Left ventricle myocardium inferior (tissue), 1 donor: Measurements from ENCODE around the gene PAF1. TPM values are rescaled to one million over a fixed set of nuclear protein-coding genes. Genes with fewer than 3 reads are reported as not detected.
A peak's percentile ranks its signal among the peaks of the same experiment; 100 is the strongest.

Source experiments
- DNase-seq: peaks from one replicate; pipeline ENCODE4 v3.0.0-alpha.2; 2020
- H3K27ac ChIP-seq: fragments of 200-600 bp; replicated peaks from 2 replicates; pipeline ENCODE4 v1.8.0; 2021
- H3K27me3 ChIP-seq: fragments of 200-600 bp; 2 replicates; pipeline ENCODE4 v1.8.0; 2021; ENCODE audit warnings: low read depth
- H3K36me3 ChIP-seq: fragments of 200-600 bp; 2 replicates; pipeline ENCODE4 v1.8.0; 2021
- H3K4me1 ChIP-seq: fragments of 200-600 bp; 2 replicates; pipeline ENCODE4 v1.8.0; 2021
- H3K4me3 ChIP-seq: fragments of 200-600 bp; 2 replicates; pipeline ENCODE4 v1.8.0; 2021; ENCODE audit warnings: mild to moderate bottlenecking, moderate library complexity
- H3K9me3 ChIP-seq: fragments of 200-600 bp; replicated peaks from 2 replicates; pipeline ENCODE4 v1.8.0; 2021
- intact Hi-C: fragments of 100-400 bp; cut with micrococcal nuclease; formaldehyde crosslinking; loops from one replicate; pipeline ENCODE4 v1.11.0; 2022
- total RNA-seq: library from RNA; stranded (reverse); fragmentation: NEBNext Ultra II Directional; extraction: Animal tissue kit (Norgen Biotek cat#: 25700); gene quantifications from one replicate; pipeline ENCODE4 v1.2.1, GENCODE V29; 2021
- TF ChIP-seq, protein P1 (sequence below): fragments of 200-600 bp; IDR thresholded peaks from 2 replicates; pipeline ENCODE4 v1.8.0; 2021; ENCODE audit warnings: antibody characterized with exemption, mild to moderate bottlenecking, borderline replicate concordance
- donor health status: DM: no; HTN: yes; CAD: no; lungs with severe emphysema.

Gene PAF1
- total RNA-seq, 1 donor from 2014 or later = 33.2 TPM

DNA sequence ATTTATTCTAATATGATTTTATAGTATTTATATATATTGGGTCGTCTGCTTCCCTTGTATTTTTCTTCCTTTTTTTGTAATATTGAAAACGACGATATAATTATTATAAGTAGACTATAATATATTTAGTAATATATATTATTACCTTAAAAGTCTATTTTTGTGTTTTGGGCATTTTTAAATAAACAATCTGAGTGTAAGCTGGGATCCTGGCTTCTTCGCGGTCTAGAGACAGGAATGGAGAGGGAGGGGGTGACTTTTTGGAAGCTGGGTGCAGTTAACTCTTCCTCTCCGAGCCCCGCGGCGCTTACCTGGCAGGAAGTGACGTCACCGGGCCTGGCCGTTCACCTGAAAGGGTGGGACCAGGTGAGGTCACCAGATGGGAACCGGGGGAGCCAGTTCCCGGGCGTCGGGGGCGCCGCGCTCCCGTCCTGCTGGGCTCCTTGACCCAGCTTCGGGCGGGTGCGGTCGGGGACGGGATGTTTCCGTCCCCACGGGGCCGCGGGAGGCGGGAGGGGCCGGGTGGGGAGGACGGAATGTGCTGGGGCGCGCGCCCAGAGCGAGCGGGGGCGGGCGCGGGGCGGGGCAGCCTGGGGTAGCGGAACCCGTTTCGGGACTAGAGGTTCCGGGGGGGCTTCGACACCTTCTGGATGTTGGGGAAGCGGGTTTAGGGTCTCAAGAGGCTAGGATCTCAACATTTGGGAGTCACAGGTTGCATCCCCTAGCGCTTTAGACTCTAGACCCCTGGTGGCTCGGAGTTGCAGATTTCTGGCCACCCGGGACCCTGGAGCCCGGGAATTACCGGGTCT, 18.5 kb upstream of the PAF1 start:
- DNase-seq = peak; percentile 95
- Histone ChIP-seq H3K9me3 (no peaks in the 10 kb centered on the region), H3K36me3 (peaks cover 16% of the 10 kb centered on the region), H3K4me1 (peaks cover 87% of the 10 kb centered on the region), H3K27me3 (no peaks in the 10 kb centered on the region), H3K27ac (peak overlapping the region; percentile 99), H3K4me3 (peak overlapping the region; percentile 87)
- intact Hi-C loops = no loop called here
- TF ChIP-seq, protein P1, sequence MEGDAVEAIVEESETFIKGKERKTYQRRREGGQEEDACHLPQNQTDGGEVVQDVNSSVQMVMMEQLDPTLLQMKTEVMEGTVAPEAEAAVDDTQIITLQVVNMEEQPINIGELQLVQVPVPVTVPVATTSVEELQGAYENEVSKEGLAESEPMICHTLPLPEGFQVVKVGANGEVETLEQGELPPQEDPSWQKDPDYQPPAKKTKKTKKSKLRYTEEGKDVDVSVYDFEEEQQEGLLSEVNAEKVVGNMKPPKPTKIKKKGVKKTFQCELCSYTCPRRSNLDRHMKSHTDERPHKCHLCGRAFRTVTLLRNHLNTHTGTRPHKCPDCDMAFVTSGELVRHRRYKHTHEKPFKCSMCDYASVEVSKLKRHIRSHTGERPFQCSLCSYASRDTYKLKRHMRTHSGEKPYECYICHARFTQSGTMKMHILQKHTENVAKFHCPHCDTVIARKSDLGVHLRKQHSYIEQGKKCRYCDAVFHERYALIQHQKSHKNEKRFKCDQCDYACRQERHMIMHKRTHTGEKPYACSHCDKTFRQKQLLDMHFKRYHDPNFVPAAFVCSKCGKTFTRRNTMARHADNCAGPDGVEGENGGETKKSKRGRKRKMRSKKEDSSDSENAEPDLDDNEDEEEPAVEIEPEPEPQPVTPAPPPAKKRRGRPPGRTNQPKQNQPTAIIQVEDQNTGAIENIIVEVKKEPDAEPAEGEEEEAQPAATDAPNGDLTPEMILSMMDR = no peak

DNA sequence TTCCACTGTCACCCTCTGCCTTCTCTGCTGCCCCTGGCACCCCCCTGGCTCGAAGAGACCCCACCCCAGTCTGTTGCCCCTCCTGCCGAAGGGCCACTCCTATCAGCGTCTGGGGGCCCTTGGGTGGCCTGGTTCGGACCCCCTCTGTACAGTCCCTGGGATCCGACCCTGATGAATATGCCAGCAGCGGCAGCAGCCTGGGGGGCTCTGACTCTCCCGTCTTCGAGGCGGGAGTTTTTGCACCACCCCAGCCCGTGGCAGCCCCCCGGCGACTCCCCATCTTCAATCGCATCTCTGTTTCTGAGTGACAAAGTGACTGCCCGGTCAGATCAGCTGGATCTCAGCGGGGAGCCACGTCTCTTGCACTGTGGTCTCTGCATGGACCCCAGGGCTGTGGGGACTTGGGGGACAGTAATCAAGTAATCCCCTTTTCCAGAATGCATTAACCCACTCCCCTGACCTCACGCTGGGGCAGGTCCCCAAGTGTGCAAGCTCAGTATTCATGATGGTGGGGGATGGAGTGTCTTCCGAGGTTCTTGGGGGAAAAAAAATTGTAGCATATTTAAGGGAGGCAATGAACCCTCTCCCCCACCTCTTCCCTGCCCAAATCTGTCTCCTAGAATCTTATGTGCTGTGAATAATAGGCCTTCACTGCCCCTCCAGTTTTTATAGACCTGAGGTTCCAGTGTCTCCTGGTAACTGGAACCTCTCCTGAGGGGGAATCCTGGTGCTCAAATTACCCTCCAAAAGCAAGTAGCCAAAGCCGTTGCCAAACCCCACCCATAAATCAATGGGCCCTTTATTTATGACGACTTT, 17.7 kb upstream of the PAF1 start:
- Histone ChIP-seq H3K36me3 (peaks cover 16% of the 10 kb centered on the region), H3K9me3 (no peaks in the 10 kb centered on the region), H3K27ac (peak overlapping the region; percentile 99), H3K4me1 (peaks cover 85% of the 10 kb centered on the region), H3K4me3 (peak overlapping the region; percentile 87), H3K27me3 (no peaks in the 10 kb centered on the region)
- intact Hi-C loops = no loop called here
- TF ChIP-seq, protein P1 = no peak
- no peak for DNase-seq

- H3K4me3 ChIP-seq = peak overlapping the region; percentile 87
- H3K9me3 ChIP-seq = no peaks in the 10 kb centered on the region
- DNase-seq = peak; percentile 56
- H3K27ac ChIP-seq = peak overlapping the region; percentile 99
- peaks cover 16% of the 10 kb centered on the region for H3K36me3 ChIP-seq
- TF ChIP-seq, protein P1 = no peak
- intact Hi-C loops = no loop called here
- no peaks in the 10 kb centered on the region for H3K27me3 ChIP-seq
- H3K4me1 ChIP-seq = peaks cover 85% of the 10 kb centered on the region
These were observed 16.9 kb upstream of the PAF1 start for GRCh38 chr19:39407660-39408391.

- no peak for DNase-seq
- Histone ChIP-seq H3K36me3 (peaks cover 16% of the 10 kb centered on the region), H3K27ac (peak overlapping the region; percentile 99), H3K27me3 (no peaks in the 10 kb centered on the region), H3K4me1 (peaks cover 86% of the 10 kb centered on the region), H3K9me3 (no peaks in the 10 kb centered on the region), H3K4me3 (peak overlapping the region; percentile 87)
- intact Hi-C loops = no loop called here
- TF ChIP-seq, protein P1 = no peak
These were observed 16.4 kb upstream of the PAF1 start for GRCh38 chr19:39407410-39407659.

DNA sequence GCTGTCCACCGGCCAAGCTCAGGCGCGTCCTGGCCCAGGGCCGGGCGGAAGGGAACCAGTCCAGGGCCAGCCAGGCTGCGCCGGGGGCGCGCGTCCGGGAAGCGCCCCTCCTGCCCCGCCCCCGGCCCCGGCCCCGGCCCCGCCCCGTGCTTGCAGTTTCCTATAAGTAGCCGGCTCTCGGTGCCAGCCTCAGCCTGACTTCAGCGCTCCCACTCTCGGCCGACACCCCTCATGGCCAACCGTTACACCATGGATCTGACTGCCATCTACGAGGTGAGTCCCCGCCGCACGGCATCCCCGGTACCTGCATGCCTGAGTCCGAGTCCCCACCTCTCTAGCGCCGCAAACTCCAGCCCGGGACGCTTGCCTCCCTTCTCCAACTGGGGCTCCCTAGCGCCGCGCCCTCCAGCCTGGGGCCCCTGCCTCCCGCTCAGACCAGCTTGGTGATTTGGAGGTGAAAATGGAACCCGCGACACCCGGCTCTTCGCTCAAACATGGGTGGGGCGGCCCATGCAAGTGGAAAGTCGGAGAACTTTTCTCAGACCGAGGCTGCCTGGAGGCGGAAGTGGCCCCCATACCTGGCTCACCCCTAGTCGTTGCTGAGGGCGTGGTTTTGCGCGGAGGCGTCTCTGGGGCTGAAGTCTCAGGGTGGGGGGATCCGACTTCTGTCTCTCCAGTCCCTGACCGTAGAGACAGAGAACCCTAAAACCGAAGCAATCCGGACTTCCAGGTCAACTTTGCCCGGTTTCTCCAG, 15.9 kb upstream of the PAF1 start, which contains the start of gene ZFP36:
Gene ZFP36, plus strand, starts transcription at position 192 of the 754 bp plus-strand sequence. Its CDS starts 58 bp downstream, at position 250.
- intact Hi-C loops = no loop called here
- peak within 1 kb of the TSS; percentile 87 for H3K4me3 ChIP-seq
- peak; percentile 91 for DNase-seq
- peak within 1 kb of the TSS; percentile 99 for H3K27ac ChIP-seq
- peaks cover 16% of the 10 kb centered on the region for H3K36me3 ChIP-seq
- no peaks in the 10 kb centered on the region for H3K9me3 ChIP-seq
- H3K4me1 ChIP-seq = peaks cover 91% of the 10 kb centered on the region
- TF ChIP-seq, protein P1 = no peak
- no peaks in the 10 kb centered on the region for H3K27me3 ChIP-seq
